AG04449 (cell line): ENCODE results near the gene CALCR.
"Not testable (repeated sequence)": the region's sequence is repeated elsewhere in the genome, so short reads cannot be mapped to it uniquely, and the experiment has no call there.

Experiments used
- CTCF ChIA-PET: fragments of 350-600 bp; formaldehyde crosslinking; extraction: SDS; loops from one replicate; lab custom pipeline; 2021; ENCODE audit warnings: antibody characterized with exemption; lab: Yijun Ruan, JAX
- POLR2A ChIA-PET: fragments of 400-600, 350-600 bp; formaldehyde crosslinking; extraction: SDS; loops from one replicate; lab custom pipeline; 2020; ENCODE audit warnings: antibody characterized with exemption, inconsistent platforms; lab: Yijun Ruan, JAX
- DNase-seq: peaks from one replicate; pipeline ENCODE4 v3.0.0-alpha.2; 2010; ENCODE audit warnings: low read depth, low spot score
- H3K4me3 ChIP-seq: 2 replicates; pipeline ENCODE4 v1.5.1; 2011; ENCODE audit warnings: low read depth, mild to moderate bottlenecking, control low read depth, low read length
- TF ChIP-seq, protein P1 (sequence below): IDR thresholded peaks from one replicate; pipeline ENCODE4 v1.5.1; 2011; ENCODE audit warnings: mild to moderate bottlenecking, moderate library complexity, low read length, control low read depth, inconsistent platforms; ENCODE audit not compliant: insufficient read depth; ENCODE audit errors: missing control alignments

The CALCR gene

DNA sequence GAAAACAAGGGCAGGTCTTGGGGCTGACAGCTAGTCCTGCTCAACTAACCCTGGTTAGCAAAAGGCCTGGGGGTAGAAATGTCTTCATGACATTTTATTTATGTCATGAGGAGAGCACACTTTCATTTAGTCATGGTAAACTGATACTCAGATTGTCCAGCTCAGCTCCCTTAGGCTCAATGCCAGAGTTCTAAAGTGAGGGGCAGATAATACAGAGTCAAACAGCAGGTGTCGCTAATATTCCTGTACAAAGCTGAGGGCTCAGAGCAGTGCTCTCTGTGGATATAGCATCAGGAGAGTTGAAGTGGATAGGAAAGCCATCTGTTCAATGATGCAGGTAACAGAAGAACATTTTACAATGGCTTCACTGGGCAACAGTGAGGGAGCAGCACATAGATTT lies 26.8 kb upstream of the CALCR start:
- TF ChIP-seq, protein P1, sequence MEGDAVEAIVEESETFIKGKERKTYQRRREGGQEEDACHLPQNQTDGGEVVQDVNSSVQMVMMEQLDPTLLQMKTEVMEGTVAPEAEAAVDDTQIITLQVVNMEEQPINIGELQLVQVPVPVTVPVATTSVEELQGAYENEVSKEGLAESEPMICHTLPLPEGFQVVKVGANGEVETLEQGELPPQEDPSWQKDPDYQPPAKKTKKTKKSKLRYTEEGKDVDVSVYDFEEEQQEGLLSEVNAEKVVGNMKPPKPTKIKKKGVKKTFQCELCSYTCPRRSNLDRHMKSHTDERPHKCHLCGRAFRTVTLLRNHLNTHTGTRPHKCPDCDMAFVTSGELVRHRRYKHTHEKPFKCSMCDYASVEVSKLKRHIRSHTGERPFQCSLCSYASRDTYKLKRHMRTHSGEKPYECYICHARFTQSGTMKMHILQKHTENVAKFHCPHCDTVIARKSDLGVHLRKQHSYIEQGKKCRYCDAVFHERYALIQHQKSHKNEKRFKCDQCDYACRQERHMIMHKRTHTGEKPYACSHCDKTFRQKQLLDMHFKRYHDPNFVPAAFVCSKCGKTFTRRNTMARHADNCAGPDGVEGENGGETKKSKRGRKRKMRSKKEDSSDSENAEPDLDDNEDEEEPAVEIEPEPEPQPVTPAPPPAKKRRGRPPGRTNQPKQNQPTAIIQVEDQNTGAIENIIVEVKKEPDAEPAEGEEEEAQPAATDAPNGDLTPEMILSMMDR, result no peak
- no peak for DNase-seq

GRCh38 chr7:93594250-93594649 lies 19.7 kb upstream of the CALCR start:
- ChIA-PET CTCF (no interaction called here), POLR2A (no interaction called here)
- DNase-seq, result no peak
- TF ChIP-seq, protein P1, result no peak
- H3K4me3 ChIP-seq, result no peak overlapping the region

More for the DNA sequence above, 26.8 kb upstream of the CALCR start:
- POLR2A ChIA-PET, result no interaction called here
- CTCF ChIA-PET, result no interaction called here
- H3K4me3 ChIP-seq, result no peak overlapping the region

GRCh38 chr7:93592588-93593266 lies 18.2 kb upstream of the CALCR start:
- no peak overlapping the region for H3K4me3 ChIP-seq
- no peak for DNase-seq
- ChIA-PET CTCF (no interaction called here), POLR2A (no interaction called here)
- TF ChIP-seq, protein P1, result no peak

GRCh38 chr7:93591224-93592050 lies 16.9 kb upstream of the CALCR start:
- POLR2A ChIA-PET, DNase-seq, H3K4me3 ChIP-seq, CTCF ChIA-PET: not testable (repeated sequence)

GRCh38 chr7:93586479-93586865 lies 11.9 kb upstream of the CALCR start:
- H3K4me3 ChIP-seq, DNase-seq, CTCF ChIA-PET, POLR2A ChIA-PET: not testable (repeated sequence)

DNA sequence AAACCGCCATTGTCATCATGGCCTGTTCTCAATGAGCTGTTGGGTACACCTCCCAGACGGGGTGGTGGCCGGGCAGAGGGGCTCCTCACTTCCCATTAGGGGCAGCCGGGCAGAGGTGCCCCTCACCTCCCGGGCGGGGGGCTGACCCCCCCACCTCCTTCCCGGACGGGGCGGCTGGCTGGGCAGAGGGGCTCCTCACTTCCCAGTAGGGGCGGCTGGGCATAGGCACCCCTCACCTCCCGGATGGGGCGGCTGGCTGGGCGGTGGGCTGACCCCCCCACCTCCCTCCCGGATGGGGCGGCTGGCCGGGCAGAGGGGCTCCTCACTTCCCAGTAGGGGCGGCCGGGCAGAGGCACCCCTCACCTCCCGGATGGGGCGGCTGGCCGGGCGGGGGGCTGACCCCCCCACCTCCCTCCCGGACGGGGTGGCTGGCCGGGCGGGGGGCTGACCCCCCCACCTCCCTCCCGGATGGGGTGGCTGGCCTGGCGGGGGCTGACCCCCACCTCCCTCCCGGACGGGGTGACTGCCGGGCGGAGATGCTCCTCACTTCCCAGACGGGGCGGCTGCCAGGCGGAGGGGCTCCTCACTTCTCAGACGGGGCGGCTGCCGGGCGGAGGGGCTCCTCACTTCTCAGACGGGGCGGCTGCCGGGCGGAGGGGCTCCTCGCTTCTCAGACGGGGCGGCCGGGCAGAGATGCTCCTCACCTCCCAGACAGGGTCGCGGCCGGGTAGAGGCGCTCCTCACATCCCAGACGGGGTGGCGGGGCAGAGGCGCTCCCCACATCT lies 11.4 kb upstream of the CALCR start:
- DNase-seq, POLR2A ChIA-PET, CTCF ChIA-PET, H3K4me3 ChIP-seq: not testable (repeated sequence)

DNA sequence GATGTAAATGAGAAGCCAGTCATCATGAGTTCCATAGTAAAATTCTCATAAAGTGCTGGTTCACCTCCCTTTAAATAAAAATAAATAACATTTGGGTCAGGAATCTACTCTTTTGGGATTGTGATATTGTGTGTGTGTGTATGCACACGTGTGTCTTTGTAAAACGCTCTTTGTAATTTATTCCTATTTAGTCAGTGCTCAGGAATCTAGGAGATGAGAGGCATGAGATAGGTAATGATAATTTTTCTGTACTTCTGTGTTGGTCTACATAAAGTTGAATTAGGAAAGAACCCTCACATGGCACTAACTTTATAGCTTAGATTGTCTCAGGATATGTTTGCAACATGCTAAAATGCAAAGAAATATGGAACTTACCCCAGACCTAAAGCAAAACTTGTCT lies 4.9 kb upstream of the CALCR start:
- H3K4me3 ChIP-seq, result no peak overlapping the region
- DNase-seq, result no peak
- POLR2A ChIA-PET, result no interaction called here
- CTCF ChIA-PET, result interaction anchor here (2.7 kb wide), 1 partner anchor 28 kb away, joined by 8 read pairs; no protein-coding TSS in a partner anchor
- TF ChIP-seq, protein P1, result no peak
